GM19467 (cell line): Measurements from ENCODE around the gene DLGAP3.
"Not testable (repeated sequence)": the region's sequence is repeated elsewhere in the genome, so short reads cannot be mapped to it uniquely, and the experiment has no call there.

Experiments
- ATAC-seq: cut with Tn5 transposase; IDR thresholded peaks from one replicate; pipeline ENCODE4 v1.9.1; 2021; ENCODE audit warnings: mild to moderate bottlenecking, moderate library complexity; ENCODE audit not compliant: unreplicated experiment

Gene DLGAP3

DNA sequence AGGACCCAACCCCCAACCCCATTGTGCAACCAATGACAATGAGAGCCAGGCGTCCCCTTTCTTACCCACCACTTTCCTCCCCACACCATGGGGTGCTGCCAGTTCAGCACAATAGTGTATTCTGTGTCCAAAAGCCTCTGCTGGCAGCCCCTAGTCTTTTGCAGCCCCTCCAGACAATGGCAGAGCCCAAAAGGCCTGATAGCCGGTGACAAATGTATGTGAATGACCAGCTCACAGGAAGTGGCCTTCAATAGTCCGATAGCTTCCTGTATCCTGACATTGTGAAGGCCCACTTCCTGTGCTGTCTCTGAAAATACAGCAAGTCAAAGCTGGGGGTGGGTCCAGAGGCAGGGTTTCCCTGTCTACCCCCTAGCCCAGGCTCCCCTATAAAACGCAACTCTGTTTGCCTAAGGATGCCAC is 86.5 kb downstream of the DLGAP3 start:
- ATAC-seq: no peak

DNA sequence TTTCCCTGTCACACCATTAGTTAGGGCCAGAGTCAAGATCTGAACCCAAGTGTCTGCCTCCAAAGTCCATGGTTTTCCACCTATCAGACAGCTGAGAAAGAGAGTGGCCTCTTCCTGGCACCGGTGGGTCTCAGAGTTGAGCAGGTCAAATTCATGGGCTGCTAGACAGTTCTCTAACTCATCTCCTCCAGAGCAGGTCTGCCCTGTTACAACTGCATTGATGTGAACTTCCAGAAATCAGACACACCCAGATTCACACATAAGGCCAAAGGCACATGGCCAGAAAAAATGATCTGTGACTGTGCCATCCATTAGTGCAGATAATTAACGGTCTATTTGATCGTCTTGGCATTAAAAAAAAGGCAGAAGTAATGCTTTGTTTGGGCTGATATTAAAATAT is 87.4 kb downstream of the DLGAP3 start:
- ATAC-seq: no peak

DNA sequence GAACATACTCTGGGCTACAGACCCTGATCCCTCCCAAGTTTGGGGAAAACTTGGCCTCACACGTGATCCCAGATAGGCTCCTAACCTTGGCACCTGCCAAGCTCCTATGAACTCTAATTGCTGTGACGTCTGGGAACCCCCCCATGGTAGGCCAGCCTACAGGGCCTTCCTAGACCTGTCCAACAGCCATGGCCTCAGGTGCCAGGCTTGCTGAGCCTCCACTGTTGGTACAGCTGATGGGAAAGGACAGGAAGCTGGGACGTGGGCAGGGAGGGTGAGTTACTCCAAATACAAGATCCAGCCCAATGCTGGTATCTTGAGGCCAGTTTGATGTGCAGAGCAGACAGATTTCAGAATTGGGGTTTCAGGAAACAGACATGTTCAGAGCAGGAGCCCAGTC is 89.0 kb downstream of the DLGAP3 start:
- ATAC-seq: no peak

DNA sequence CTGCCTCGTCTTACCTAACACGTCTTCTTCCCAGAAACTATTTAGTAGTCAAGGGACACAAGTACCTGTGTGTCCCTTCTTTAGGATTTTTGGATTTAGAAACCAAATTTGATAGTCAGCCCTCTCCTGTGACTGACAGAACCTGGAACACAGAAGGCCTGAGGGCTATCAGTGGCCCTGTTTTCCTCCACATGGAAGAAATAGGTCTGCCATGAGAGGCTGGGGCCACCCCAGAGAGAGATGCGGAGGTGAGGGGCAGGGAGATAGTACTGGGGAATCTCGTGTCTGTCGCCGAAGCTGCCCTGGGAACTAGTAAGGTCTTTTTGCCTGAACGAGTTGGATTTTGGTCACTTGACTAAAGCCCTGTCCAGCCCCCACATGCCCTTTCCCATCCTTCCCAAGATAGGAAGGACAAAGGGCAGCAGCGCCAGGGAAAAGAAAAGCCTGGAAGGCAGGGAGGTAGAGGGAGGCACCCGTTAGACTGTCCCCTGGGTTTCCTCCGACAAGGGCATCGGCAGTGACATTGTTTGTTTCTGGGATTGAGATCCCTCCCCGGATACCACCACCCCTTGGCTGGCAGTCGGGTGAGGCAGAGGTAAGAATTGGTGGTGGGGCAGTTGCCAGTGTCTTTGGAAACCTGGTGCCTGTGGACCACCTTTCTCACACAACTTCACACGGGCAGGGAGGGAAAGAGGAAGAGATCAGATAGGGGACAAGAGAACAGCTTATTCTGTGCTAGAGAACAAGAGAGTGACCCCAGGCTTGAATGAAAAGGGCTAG is 89.7 kb downstream of the DLGAP3 start:
- no peak for ATAC-seq

DNA sequence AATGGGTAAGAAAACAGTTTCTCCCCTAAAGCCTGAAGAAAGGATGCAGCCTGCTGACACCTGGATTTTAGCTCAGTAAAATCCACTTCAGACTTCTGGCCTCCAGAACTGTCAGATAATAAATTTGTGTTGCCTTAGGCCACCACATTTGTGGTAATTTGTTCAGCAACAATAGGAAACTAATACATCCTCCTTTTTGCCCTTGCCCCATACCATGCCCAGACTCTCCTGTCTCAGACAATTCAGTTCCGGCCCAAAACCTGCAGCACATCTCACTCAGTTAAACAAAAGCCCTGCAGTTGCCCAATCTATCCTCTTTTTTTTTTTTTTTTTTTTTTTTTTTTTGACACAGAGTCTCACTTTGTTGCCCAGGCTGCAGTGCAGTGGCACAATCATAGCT is 95.7 kb downstream of the DLGAP3 start:
- ATAC-seq: no peak

DNA sequence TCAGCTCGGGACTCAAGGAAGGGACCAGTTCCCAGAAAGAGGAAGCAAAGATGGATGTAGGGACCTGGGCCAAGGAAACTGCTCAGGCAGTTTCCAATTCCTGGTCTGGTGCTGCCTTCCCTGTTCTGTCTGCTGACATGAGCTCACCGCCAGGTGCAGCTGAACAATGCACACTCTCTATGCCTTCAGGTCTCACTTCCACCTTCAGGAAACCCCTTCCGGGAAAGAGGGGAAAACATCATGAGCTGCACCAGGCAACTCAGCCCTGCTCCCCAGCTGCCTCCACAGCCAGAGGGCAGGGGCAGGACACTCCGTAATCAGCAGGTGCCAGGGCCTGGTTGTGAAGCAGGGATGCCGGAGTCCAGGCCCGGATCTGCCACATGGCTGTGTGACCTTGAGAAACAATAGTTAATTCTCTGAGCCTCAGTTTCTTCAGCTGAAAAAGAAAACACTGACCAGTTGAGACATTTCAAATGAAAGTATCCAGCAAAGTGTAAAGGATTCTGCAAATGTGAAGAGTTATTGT is 97.7 kb downstream of the DLGAP3 start:
- no peak for ATAC-seq

DNA sequence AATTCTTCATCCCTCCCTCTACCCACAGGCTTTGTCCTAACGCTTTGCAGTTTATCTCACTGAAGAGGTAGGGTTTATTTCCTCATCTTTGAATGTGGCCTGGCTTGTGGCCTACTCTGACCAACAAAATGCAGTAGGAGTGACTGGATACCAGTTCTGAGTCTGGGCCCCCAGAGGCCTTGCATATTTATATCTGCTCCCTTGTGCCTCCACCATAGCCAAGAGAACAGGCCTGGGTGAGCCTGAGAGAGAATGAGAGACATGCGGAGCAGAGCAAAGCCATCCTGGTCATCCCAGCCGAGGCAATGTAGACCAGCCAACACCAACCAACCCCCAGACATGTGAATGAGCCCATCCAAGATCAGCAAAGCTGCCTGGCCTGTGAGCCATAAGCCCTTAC is 100.2 kb downstream of the DLGAP3 start:
- ATAC-seq: no peak

DNA sequence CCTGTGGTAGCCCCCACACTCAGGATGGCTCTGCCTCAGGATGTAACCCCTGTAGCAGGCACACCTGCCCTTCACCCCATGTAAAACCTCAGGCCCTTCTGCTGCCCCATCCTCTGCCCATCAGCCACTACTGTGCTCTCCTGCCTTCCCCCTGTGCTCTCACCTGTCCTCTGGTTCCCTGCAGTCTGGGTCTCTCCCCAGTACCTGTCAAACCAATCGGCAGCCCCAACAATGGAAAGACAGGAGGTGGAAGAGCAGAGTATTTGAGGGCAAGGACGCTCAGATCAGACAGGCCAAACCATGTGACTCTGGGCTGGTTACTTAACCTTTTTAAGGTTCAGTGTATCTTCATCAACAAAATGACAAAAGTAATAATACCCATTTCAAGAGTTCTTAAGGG is 100.8 kb downstream of the DLGAP3 start:
- no peak for ATAC-seq

DNA sequence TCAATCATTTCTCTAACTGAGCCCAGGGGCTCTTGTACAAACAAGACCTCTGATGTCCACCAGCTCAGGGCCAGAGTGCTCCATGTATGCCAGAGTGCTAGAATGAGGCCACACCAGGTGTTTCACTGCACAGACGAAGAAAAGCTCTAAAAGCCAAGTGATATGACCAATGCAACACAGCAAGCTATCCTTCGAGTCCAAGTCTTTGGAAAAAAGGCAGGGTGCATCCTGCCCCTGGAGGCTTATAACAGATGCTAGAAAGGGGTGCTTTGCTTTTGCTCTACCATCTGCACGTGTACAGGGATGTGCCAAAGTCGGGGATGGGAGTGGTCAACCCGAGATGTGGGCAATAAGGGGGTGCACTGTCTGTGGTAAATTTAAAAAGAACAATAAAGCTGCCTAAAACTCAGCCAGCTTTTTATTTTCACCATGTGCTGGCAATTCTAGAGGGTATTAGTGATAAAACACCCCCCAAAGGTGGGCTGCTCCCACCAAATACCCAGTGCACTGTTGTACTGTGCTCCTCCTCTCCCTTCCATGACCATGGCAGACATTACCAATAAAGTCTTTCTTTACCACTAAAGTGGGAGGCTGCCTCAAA is 102.0 kb downstream of the DLGAP3 start:
- no peak for ATAC-seq

DNA sequence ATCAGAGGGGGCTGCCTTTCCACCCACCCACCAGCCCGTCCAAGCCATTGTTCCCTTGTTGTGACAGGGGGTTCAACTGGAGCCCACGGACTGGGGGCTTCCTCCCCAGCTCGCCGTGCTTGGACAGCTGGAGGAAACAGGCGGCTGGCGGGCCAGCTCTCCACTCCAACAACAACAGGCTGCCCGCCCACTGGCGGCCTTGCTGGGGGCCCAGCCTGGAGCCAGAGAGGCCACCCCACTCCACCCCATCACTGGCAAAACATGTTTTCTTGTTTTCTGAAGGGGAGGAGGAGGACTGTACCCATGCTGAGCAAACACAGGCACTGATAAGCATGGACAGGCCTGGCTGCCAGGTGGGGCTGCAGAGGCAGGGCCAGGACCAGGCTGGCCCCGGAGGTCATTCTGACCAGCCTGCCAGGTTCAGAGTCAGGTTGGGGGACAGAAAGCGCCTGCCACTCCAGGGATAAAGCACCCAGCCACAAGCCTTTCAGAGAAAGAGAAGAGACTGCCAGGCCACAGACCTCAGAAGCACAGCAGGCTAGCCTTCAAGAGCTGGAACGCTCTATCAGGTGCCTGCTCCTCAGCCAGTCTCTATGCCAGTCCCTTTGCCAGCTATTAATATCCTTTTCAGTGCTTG is 103.9 kb downstream of the DLGAP3 start:
- ATAC-seq: no peak

DNA sequence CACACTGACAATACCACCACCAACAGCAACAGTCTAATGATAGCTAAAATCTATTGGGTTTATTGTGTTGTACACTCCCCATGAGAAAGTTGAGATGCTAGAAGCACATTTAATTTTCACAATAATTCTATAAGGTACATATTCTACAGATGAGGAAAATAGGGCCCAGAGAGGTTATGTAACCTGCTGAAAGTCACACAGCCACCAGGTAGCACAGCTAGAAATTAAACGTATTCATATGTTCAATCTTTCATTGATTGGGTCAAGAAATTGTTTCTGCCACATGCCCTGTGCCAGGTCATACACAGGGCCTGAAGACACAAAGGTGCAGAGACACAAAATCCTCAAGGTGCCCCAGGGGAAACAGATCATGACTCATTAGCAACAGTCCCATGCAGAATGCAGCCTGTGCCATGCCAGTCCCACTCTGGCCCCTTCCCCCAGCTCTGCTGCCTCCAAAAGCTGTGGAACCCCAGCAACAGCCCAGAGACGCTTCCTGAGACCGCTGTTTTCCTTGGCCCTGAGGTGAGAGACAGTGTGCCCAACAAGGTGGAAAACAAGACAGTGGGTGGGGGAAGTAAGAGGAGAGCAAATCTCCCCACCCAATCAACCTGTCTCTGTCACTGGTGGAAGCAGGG is 104.5 kb downstream of the DLGAP3 start:
- no peak for ATAC-seq

DNA sequence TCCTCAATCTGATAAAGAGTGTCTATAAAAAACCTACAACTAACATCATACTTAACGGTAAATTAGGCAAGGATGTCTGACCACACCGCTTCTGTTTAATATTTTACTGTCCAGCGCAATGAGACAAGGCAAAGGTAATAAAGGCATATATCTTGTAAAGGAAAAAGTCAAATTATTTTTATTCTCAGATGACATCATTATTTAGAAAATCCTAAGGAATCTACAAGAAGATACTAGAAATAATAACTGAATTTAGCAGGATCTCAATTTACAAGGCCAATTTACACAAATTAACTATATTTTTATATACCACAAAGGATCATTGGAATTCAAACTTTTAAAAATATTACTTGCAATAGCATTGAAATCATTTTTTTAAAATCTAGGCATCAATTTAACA is 107.2 kb downstream of the DLGAP3 start:
- no peak for ATAC-seq

DNA sequence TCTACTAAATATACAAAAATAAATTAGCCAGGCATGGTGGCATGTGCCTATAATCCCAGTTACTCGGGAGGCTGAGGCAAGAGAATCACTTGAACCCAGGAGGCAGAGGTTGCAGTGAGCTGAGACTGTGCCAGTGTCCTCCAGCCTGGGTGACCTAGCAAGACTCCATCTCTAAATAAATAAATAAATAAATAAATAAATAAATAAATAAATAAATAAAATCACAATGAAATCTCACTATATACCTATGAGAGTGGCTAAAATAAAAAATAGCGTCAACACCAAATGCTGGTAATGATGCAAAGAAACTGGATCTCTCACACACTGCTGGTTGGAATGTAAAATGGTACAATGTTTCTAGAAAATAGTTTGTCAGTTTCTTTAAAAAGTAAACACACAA is 110.6 kb downstream of the DLGAP3 start:
- not testable (repeated sequence) for ATAC-seq

DNA sequence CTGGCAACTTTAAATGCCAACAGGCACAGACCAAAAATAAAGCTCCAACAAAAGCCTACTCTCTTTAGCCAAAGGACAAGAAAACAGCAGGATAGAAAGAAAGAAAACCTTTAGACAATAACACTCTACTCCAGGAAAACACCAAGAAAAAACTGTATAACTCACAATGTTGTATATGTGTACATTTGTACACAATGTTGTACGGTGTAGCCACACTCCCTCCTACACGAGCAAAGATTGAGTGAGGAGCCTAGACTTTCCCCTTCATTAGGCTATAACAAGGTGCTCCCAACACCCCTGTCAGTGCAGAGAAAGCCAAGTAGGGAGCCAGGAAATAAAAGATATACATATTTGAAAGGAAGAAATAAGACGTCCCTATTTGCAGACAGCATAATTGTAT is 112.7 kb downstream of the DLGAP3 start:
- no peak for ATAC-seq

DNA sequence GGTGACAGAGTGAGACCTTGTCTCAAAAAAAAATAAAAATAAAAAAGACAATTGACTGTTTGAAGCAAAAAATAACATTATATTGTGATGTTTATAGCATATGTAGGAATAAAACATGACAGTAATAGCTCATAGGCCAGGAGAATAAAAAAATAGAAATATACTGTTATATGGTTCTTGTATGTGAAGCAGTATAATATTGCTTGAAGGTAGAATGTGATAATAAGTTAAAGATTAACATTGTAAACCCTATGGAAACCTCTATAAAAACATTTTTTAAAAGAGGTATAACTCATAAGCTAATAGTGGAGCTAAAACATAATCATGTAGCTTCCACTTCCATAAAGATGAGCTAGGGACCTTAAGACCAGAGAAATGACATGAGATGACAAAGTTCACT is 113.1 kb downstream of the DLGAP3 start:
- ATAC-seq: no peak
